HG03457 (cell line): ENCODE data around the gene SPATA20.

Experiments
- ATAC-seq: cut with Tn5 transposase; IDR thresholded peaks from one replicate; pipeline ENCODE4 v1.9.1; 2021; ENCODE audit warnings: moderate number of reproducible peaks; ENCODE audit not compliant: unreplicated experiment

The SPATA20 gene

DNA sequence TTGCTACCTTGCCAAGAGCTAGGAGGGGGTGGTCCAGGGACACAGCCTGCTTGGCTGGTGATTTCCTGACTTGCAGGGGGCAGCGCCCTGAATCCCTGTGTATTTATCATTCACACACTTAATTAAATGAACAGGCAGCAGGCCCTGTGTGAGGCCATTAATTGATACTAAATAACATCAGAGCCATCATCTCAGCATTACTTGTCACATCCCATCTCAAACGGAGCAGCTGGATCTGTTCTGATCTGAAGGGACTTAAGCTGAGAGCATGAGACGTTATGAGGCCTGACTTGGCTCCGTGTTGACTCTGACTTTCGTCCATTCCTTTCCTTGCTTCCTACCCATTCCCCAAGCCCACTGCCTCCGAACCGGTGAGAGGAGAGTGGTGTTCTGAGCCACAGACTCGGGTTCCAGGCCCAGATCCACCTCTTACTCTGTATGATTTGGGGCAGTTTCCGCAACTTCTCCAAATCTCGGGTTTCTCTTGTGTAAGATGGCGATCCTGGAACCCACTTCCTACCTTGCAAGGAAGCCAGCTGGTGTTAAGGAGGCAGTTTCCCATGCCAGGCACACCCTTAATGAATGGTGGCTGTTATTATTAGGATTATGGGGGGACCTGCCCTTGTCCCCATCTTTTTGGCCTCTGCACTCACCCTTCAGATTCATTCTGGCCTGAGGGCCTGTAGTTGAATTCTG is 47.3 kb downstream of the SPATA20 start:
- ATAC-seq = no peak

DNA sequence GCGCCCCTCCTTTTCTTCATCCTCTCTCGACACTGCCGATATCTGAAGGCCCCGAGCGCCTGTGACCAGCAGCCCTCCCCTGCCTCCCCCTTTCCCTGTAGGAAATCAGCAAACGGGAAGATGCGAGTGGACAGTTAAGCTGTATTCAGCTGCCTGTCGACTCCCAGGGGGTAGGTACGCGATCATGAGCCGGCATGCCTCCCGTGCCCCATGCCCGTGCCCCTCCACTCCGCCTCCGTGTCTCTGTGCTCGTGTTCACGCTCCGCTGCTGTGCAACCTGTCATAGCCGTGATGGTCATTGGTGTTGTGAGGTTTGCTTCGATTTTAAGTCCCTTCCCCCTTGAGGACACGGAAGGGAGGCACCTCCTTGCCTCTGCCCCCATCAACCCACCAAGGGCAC is 47.9 kb downstream of the SPATA20 start:
- ATAC-seq = no peak

DNA sequence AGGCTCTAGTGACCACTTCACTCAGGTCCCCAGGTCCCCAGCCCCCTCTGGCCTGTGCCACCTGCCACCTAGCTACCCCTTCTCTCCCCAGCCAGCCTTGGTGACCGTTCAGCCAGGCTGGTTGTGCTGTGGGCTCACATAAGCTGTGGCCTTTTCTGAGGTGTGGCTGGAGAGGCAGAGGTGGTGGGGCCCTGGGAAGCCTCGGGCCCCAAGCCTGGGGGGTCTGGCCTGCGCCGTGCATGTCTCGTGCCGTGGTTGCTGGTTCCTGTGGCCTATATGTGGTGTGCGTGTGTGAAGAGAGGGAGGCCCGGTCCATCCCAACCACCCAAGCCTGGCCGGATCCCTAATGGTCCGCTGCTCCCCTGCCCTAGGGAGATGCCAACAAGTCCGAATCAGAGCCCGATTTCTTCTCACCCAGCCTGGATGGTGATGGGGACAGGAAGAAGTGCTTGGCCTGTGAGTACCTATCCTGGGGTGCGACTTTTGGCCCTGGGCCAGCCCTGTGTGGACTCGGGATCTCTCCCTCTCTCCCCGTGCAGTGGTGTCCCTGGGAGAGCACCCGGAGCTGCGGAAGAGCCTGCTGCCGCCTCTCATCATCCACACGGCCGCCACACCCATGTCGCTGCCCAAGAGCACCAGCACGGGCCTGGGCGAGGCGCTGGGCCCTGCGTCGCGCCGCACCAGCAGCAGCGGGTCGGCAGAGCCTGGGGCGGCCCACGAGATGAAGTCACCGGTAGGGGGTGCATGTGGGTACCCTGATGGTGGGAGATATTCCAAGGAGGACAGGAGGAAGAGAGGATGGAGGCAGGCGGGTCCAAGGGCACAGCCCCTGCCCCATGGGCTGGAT is 49.4 kb downstream of the SPATA20 start:
- no peak for ATAC-seq

GRCh38 chr17:50598487-50598886 is 51.5 kb downstream of the SPATA20 start:
- ATAC-seq = no peak

- no peak for ATAC-seq
Measured at GRCh38 chr17:50599606-50600005, 52.6 kb downstream of the SPATA20 start.

DNA sequence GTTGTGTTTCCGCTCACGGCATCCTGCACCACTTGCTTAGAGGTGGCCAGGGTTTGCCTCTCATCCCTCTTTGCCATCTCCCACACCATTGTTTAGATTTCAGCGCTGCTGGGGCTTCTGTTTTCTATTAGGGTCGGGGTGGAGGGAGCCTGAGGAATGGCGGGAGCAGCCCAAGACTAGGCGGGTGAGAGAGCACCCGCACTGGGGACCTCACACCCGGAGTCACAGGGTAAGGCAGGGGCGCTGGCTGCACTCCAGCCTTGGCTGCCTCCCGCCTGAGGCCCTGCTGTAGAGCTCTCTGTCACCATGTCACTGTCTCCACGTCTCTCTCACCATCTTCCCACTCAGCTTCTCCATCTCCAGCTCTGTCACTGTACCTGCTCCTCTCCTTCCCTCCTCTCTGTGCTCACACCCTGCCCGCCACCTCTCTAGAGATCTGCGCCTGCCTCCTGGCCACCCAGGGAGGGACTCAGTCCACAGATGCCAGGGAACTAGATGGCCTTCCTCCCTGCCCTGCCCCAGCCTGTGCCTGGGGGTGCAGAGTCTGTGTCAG is 54.9 kb downstream of the SPATA20 start:
- ATAC-seq = no peak

- ATAC-seq = no peak
Measured at GRCh38 chr17:50602836-50603235, 55.9 kb downstream of the SPATA20 start.

DNA sequence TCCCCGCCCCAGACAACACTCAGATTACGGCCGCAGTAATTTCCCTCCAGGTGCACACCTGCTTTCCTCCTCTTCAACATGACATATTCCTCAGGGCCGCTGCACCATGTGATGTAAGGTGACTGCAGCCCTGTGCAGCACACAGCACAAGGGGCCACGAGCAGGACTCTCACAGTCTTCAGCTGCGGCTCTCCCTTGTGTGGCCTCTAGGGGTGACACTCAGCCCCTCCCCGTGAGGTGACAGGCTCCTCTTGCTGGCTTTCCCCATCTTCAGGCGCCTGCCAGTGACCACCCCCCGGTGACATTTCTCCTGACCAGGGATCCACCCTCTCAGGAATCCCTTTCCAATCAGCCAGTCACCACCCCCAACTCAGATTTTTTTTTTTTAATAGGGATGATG is 56.4 kb downstream of the SPATA20 start:
- ATAC-seq = no peak

DNA sequence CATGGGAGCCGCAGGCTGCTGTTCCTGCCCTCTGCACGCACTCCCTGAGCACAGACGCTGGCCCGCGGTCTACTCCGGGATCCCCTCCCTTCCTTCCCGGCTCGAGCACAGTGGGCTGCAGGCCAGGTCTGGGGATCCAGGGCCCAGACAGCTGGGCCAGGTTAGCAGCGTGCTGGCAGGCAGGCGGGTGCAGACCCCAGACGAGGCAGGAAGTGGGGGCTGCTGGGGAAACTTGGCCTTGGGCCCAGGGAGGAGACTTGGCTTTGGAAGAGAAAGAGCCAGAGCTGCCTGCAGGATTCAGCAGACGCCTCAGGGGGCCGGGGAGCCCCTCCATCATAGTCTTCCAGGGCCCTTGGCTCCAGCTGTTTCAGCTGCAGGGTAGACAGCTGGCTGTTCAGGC is 57.5 kb downstream of the SPATA20 start:
- no peak for ATAC-seq

- no peak for ATAC-seq
Measured at GRCh38 chr17:50605429-50605828, 58.5 kb downstream of the SPATA20 start.
